GM08714 (cell line): Measurements from ENCODE around the gene KCTD17.

Experiments
- H3K4me3 ChIP-seq: fragments of 200-500 bp; sonication (Bioruptor generic); 2 replicates; pipeline ENCODE4 v1.5.1; 2014; ENCODE audit warnings: mild to moderate bottlenecking, low read length, inconsistent platforms
- ZNF274 ChIP-seq: IDR thresholded peaks from 2 replicates; pipeline ENCODE4 v1.6.1; 2012; ENCODE audit warnings: mild to moderate bottlenecking, low read depth, low read length

Gene KCTD17

GRCh38 chr22:37016134-37016910, 35.2 kb upstream of the KCTD17 start:
- no peak for TF ChIP-seq ZNF274
- H3K4me3 ChIP-seq = no peak overlapping the region

GRCh38 chr22:37017356-37017755, 34.2 kb upstream of the KCTD17 start:
- no peak overlapping the region for H3K4me3 ChIP-seq
- no peak for TF ChIP-seq ZNF274

GRCh38 chr22:37018086-37018814, 33.3 kb upstream of the KCTD17 start:
- H3K4me3 ChIP-seq = peak overlapping the region; percentile 88; the same call in 1 of the 2 replicates

GRCh38 chr22:37018815-37019308, 32.7 kb upstream of the KCTD17 start:
- no peak for TF ChIP-seq ZNF274
- H3K4me3 ChIP-seq = peak overlapping the region; percentile 88

More at GRCh38 chr22:37018086-37018814, 33.3 kb upstream of the KCTD17 start:
- TF ChIP-seq ZNF274 = no peak

- no peak for TF ChIP-seq ZNF274
- H3K4me3 ChIP-seq = peak within 1 kb of the TSS; percentile 88
Measured at GRCh38 chr22:37019309-37020191, 32.0 kb upstream of the KCTD17 start, which contains the start of the genes MPST and TST. Gene MPST, plus strand, starts transcription at chr22:37019742. Its CDS starts 95 bp downstream, at chr22:37019837. Gene TST, minus strand, starts transcription at chr22:37019447. Its CDS starts 715 bp downstream, at chr22:37018732.

GRCh38 chr22:37020192-37020479, 31.4 kb upstream of the KCTD17 start:
- TF ChIP-seq ZNF274 = no peak
- peak overlapping the region; percentile 88 for H3K4me3 ChIP-seq

GRCh38 chr22:37021041-37021440, 30.5 kb upstream of the KCTD17 start:
- no peak for TF ChIP-seq ZNF274
- H3K4me3 ChIP-seq = no peak overlapping the region

GRCh38 chr22:37021710-37022482, 29.6 kb upstream of the KCTD17 start:
- no peak overlapping the region for H3K4me3 ChIP-seq
- TF ChIP-seq ZNF274 = no peak

- no peak overlapping the region for H3K4me3 ChIP-seq
- TF ChIP-seq ZNF274 = no peak
Measured at GRCh38 chr22:37022483-37023337, 28.8 kb upstream of the KCTD17 start.

- H3K4me3 ChIP-seq = no peak overlapping the region
- TF ChIP-seq ZNF274 = no peak
Measured at GRCh38 chr22:37023743-37024338, 27.7 kb upstream of the KCTD17 start.

GRCh38 chr22:37024339-37025157, 27.0 kb upstream of the KCTD17 start:
- no peak overlapping the region for H3K4me3 ChIP-seq
- no peak for TF ChIP-seq ZNF274

- H3K4me3 ChIP-seq = no peak overlapping the region
- no peak for TF ChIP-seq ZNF274
Measured at GRCh38 chr22:37025500-37026070, 26.0 kb upstream of the KCTD17 start.
